Neural progenitor cell (in vitro differentiated cells): ENCODE results near the gene DMAC2.
"Not testable (repeated sequence)": the region's sequence is repeated elsewhere in the genome, so short reads cannot be mapped to it uniquely, and the experiment has no call there.

Experiments
- CTCF ChIP-seq: fragments of 200-600 bp; sonication (generic); IDR thresholded peaks from 2 replicates; pipeline ENCODE4 v1.5.1; 2017; ENCODE audit warnings: antibody characterized with exemption, mild to moderate bottlenecking
- EZH2 ChIP-seq: fragments of 200-600 bp; sonication (generic); IDR thresholded peaks from 2 replicates; pipeline ENCODE4 v1.6.1; 2017; ENCODE audit warnings: antibody characterized with exemption, mild to moderate bottlenecking, moderate library complexity

DNA sequence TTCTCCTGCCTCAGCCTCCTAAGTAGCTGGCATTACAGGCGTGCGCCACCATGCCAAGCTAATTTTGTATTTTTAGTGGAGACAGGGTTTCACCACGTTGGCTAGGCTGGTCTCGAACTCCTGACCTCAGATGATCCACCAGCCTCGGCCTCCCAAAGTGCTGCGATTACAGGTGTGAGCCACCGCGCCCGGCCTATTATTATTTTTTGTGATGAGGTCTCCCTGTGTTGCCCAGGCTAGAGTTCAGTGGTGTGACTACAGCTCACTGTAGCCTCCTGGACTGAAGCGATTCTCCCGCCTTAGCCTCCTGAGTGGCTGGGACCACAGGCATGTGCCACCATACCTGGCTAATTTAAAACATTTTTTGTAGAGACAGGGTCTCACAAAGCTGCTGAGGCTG, 4.3 kb downstream of the DMAC2 start:
- not testable (repeated sequence) for TF ChIP-seq EZH2, CTCF
